ENCODE data around the gene IL1A.

Gene IL1A

GRCh38 chr2:112791019-112791418 is 6.7 kb upstream of the IL1A start:
- DNase-seq = no peak

- no peak for DNase-seq
Measured at GRCh38 chr2:112790305-112790704, 6.0 kb upstream of the IL1A start.

GRCh38 chr2:112789186-112789585 is 4.9 kb upstream of the IL1A start:
- no peak for DNase-seq

- DNase-seq = no peak
Measured at GRCh38 chr2:112788653-112789052, 4.4 kb upstream of the IL1A start.

- no peak for DNase-seq
Measured at GRCh38 chr2:112787729-112788393, 3.6 kb upstream of the IL1A start.

GRCh38 chr2:112787294-112787693 is 3.0 kb upstream of the IL1A start:
- DNase-seq = no peak

GRCh38 chr2:112783187-112783714 is 1.0 kb downstream of the IL1A start:
- DNase-seq = no peak

- no peak for DNase-seq
Measured at GRCh38 chr2:112782234-112782799, 2.0 kb downstream of the IL1A start.

GRCh38 chr2:112779598-112779997 is 4.7 kb downstream of the IL1A start:
- DNase-seq = no peak

- DNase-seq = no peak
Measured at GRCh38 chr2:112777036-112777435, 7.3 kb downstream of the IL1A start.

GRCh38 chr2:112776113-112776512 is 8.2 kb downstream of the IL1A start:
- no peak for DNase-seq

GRCh38 chr2:112774536-112775285 is 9.6 kb downstream of the IL1A start:
- DNase-seq = no peak

- DNase-seq = no peak
Measured at GRCh38 chr2:112773556-112773955, 10.7 kb downstream of the IL1A start.

GRCh38 chr2:112772911-112773475 is 11.3 kb downstream of the IL1A start:
- no peak for DNase-seq

- DNase-seq = no peak
Measured at GRCh38 chr2:112772322-112772721, 12.0 kb downstream of the IL1A start.

- no peak for DNase-seq
Measured at GRCh38 chr2:112768432-112768831, 15.9 kb downstream of the IL1A start.

- DNase-seq = no peak
Measured at GRCh38 chr2:112767693-112768330, 16.5 kb downstream of the IL1A start.

- DNase-seq = no peak
Measured at GRCh38 chr2:112765251-112765650, 19.0 kb downstream of the IL1A start.

- DNase-seq = peak; percentile 76
Measured at GRCh38 chr2:112764071-112765044, 19.9 kb downstream of the IL1A start, which contains the start of gene CKAP2L. Gene CKAP2L (minus strand): TSS chr2:112764609. CDS start chr2:112764598, 11 bp downstream.

- DNase-seq = no peak
Measured at GRCh38 chr2:112762276-112762675, 22.0 kb downstream of the IL1A start.

GRCh38 chr2:112760149-112760548 is 24.1 kb downstream of the IL1A start:
- no peak for DNase-seq

GRCh38 chr2:112758711-112759110 is 25.6 kb downstream of the IL1A start:
- no peak for DNase-seq
